Heart left ventricle (tissue), 16 donors: ENCODE measurements around the gene CHCHD3. TPM values are rescaled to one million over a fixed set of nuclear protein-coding genes. Genes with fewer than 3 reads are reported as not detected.

Experiments
- ATAC-seq, 4 donors: fragments of 200-7000 bp; cut with Tn5 transposase; one replicate each; pipeline ENCODE4 v1.9.1; 2020 to 2022; ENCODE audit warnings: moderate library complexity in 4 of 4, mild to moderate bottlenecking in 3 of 4, moderate number of reproducible peaks in 1 of 4
- DNase-seq, 5 donors: peaks; one replicate each; pipeline ENCODE4 v3.0.0-alpha.2; 2020
- H3K27ac ChIP-seq, 12 donors: fragments of 200-600 bp; sonication (generic) in 4 of 12; one replicate each; pipeline versions ENCODE4 v1.5.0 to v1.8.0; 2016 to 2022; ENCODE audit warnings: mild to moderate bottlenecking in 2 of 12
- H3K27me3 ChIP-seq, 9 donors: fragments of 200-600 bp; sonication (generic) in 2 of 9; one replicate each; pipeline versions ENCODE4 v1.5.1 to v1.8.0; 2016 to 2022; ENCODE audit warnings: mild to moderate bottlenecking in 3 of 9
- H3K36me3 ChIP-seq, 9 donors: fragments of 200-600 bp; sonication (generic) in 2 of 9; one replicate each; pipeline versions ENCODE4 v1.5.0 to v1.8.0; 2018 to 2022; ENCODE audit warnings: mild to moderate bottlenecking in 2 of 9
- H3K4me1 ChIP-seq, 12 donors: fragments of 200-600 bp; sonication (generic) in 4 of 12; one replicate each; pipeline versions ENCODE4 v1.5.0 to v1.8.0; 2016 to 2022; ENCODE audit warnings: mild to moderate bottlenecking in 3 of 12
- H3K4me3 ChIP-seq, 12 donors: fragments of 200-600 bp; sonication (generic) in 4 of 12; one replicate each; pipeline versions ENCODE4 v1.5.0 to v1.8.0; 2017 to 2022; ENCODE audit warnings: mild to moderate bottlenecking in 9 of 12, moderate library complexity in 4 of 12
- H3K9me3 ChIP-seq, 12 donors: fragments of 200-600 bp; sonication (generic) in 4 of 12; one replicate each; pipeline versions ENCODE4 v1.5.0 to v1.8.0; 2016 to 2022; ENCODE audit warnings: mild to moderate bottlenecking in 1 of 12
- POLR2A ChIP-seq, 2 donors: fragments of 450-650 bp; IDR thresholded peaks; one replicate each; pipeline ENCODE4 v1.6.1; 2017; ENCODE audit warnings: antibody characterized with exemption in 2 of 2, mild to moderate bottlenecking in 2 of 2, moderate library complexity in 2 of 2
- WGBS, 4 donors: extraction: QIAGEN DNeasy Blood & Tissue Kit in 2 of 4; methylation state at CpG; one replicate each; pipeline versions ENCODE4 v1.1.5 to v1.1.7; 2013 to 2018; 5-methylcytosine and 5-hydroxymethylcytosine counted together
- intact Hi-C, 10 donors: fragments of 100-400 bp; cut with DNase I; formaldehyde crosslinking; loops; one replicate each; pipeline versions ENCODE4 v1.11.1 to v1.14.2; 2022
- polyA plus RNA-seq, 2 donors: library from polyadenylated mRNA; stranded (reverse); fragments of 200-250 nt; gene quantifications; one replicate each; pipeline ENCODE4 v1.2.3, GENCODE V29; 2013
- total RNA-seq, 9 donors: library from RNA; depleted of rRNA in 2 of 9; stranded (reverse); fragments of >200 nt in 2 of 9; fragmentation: NEBNext Ultra II Directional in 3 of 9; extraction: Animal tissue kit (Norgen Biotek cat#: 25700) in 3 of 9; gene quantifications; one replicate each; pipeline versions ENCODE4 v1.1.0 to v1.2.4, GENCODE V29; 2016 to 2023
- TF ChIP-seq, protein P1 (sequence below), 12 donors: fragments of 200-600 bp; sonication (generic) in 4 of 12; IDR thresholded peaks; one replicate each; pipeline versions ENCODE4 v1.5.0 to v1.8.0; 2018 to 2022; ENCODE audit warnings: antibody characterized with exemption in 12 of 12, mild to moderate bottlenecking in 5 of 12
- donor health status: ischemic (EF 13 %, LVEDD 7.1; RV severe dilation, severe dysfunction).
- donor health status: healthy with polysubstance abuse.
- donor health status: DM: no; HTN: yes; CAD: no.
- donor health status: DM: no; HTN: no; CAD: no.
- donor health status: ischemic (EF 25% LVEDD 6.9; RV normal size, moderate dysfunction).
- donor health status: ischemic (EF 25% LVEDD 5.7; RV mildly dilated, moderate dysfunction).
- donor health status: healthy.
- donor health status: DM: yes; HTN: yes; CAD: no.
- donor health status: ischemic (EF 35%, LVEDD 5.7; RV mildly dilated, moderate dysfunction).
- donor health status: nonischemic (EF 11% LVEDD 7.7; RV severe dilation, severe dysfunction).
- donor health status: DM: yes; HTN: yes; CAD: no.
- donor health status: PGD.
- donor health status: ischemic (EF 29% LVEDD 5.4; RV normal size, mild dysfunction).
- donor health status: nonischemic (EF 23%, LVEDD 6.1; RV moderate dilation, normal function).

CHCHD3 gene
- total and polyA plus RNA-seq, 11 donors, result 92.9 to 197 (median 176) TPM

DNA sequence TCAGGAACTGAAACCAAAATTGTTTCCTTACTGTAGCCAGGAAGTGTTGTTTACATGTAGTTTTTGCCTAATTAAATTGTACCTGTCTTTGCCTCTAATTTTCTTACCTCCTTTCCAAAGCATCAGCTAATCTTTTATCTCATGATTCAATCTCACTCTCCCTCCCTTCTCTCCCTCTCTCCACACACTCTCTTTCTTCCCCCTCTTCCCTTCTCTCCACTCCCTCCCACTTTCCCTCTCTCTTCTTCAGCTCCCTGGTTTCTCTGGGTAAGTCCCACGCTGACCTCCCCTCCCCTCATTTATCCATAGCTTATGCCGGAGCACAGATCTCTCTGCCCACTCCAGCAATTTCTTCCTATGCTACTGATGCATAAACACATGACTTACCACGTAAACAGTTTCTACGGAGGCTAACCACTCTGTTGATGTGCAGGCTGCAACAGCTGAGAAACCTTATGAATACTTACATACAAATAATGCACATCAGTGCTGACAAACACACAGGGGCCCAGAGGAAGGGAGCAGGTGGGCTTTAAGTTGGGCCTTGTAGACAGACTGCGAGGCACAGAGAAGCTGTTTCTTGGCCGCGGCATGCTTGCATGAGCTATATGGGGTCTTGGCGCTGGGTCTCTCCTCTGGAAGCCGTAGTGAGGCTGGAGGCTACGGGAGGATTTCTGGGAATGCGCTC, 331.2 kb downstream of the CHCHD3 start:
- Histone ChIP-seq H3K4me1 (peaks cover 0 to 8% (median 0%) of the 10 kb centered on the region in 12 donors), H3K4me3 (peak overlapping the region in 3 of 12 donors; percentile 9 to 28 (median 16)), H3K27me3 (no peaks in the 10 kb centered on the region), H3K27ac (no peak overlapping the region), H3K36me3 (no peaks in the 10 kb centered on the region), H3K9me3 (peaks cover 0 to 2% (median 0%) of the 10 kb centered on the region in 12 donors)
- DNase-seq, result no peak
- intact Hi-C loops, result no loop called here
- ATAC-seq, result no peak
- 64 to 80% (median 71%) methylated on average over 11 of the region's 11 CpGs for WGBS, 4 donors
- TF ChIP-seq POLR2A (IDR thresholded peaks at IDR 0.05), result no peak
- TF ChIP-seq, protein P1, sequence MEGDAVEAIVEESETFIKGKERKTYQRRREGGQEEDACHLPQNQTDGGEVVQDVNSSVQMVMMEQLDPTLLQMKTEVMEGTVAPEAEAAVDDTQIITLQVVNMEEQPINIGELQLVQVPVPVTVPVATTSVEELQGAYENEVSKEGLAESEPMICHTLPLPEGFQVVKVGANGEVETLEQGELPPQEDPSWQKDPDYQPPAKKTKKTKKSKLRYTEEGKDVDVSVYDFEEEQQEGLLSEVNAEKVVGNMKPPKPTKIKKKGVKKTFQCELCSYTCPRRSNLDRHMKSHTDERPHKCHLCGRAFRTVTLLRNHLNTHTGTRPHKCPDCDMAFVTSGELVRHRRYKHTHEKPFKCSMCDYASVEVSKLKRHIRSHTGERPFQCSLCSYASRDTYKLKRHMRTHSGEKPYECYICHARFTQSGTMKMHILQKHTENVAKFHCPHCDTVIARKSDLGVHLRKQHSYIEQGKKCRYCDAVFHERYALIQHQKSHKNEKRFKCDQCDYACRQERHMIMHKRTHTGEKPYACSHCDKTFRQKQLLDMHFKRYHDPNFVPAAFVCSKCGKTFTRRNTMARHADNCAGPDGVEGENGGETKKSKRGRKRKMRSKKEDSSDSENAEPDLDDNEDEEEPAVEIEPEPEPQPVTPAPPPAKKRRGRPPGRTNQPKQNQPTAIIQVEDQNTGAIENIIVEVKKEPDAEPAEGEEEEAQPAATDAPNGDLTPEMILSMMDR (IDR thresholded peaks at IDR 0.05), result no peak

DNA sequence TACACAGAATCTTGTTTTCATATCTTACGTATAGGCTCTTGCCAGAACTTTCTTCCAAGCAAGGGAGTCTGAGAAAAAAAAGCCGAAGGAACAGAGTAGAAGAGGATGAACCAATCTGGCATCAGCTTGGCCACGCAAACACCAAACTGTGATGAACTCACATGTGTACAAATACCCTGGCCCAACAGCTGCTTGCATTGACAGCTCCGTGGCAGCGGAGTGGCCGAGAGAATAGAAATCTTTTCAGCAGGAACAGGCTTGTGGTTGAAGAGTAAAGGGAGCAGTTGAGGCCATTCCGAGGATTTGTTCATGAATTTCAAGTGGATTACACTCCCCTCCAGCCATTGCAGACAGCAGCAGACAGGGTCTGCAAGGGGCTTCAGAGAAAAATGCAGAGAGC, 331.8 kb downstream of the CHCHD3 start:
- peaks cover 0 to 5% (median 0%) of the 10 kb centered on the region in 12 donors for H3K9me3 ChIP-seq
- H3K27ac ChIP-seq, result no peak overlapping the region
- DNase-seq, result no peak
- intact Hi-C loops, result no loop called here
- TF ChIP-seq, protein P1 (IDR thresholded peaks at IDR 0.05), result no peak
- TF ChIP-seq POLR2A (IDR thresholded peaks at IDR 0.05), result no peak
- peak in 1 of 4 donors; percentile 48 for ATAC-seq
- peak overlapping the region in 3 of 12 donors; percentile 9 to 28 (median 16) for H3K4me3 ChIP-seq
- peaks cover 0 to 8% (median 0%) of the 10 kb centered on the region in 12 donors for H3K4me1 ChIP-seq
- no peaks in the 10 kb centered on the region for H3K36me3 ChIP-seq
- WGBS, 4 donors, result 40 to 58% (median 48%) methylated on average over 7 of the region's 7 CpGs
- H3K27me3 ChIP-seq, result no peaks in the 10 kb centered on the region

DNA sequence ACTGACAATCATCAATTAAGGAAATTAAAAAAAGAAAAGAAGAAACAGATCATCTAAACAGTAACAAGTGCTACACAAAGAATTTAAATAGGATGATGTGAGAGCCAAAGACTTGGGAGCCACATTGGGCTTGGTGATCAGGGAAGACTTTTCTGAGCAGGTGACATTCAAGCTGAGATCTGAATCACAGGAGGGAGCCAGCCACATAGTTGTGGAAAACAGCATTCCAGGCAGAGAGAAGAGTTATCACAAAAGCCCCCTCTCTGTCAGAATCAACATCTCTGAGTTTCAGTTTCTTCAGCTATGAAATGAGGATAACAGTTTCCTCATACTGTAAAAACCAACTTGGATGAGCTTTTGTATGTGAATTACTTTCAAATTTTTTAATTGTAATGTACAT, 336.4 kb downstream of the CHCHD3 start:
- H3K27me3 ChIP-seq, result no peaks in the 10 kb centered on the region
- H3K4me1 ChIP-seq, result peaks cover 0 to 19% (median 0%) of the 10 kb centered on the region in 12 donors
- DNase-seq (no peak), ATAC-seq (no peak)
- H3K4me3 ChIP-seq, result no peak overlapping the region
- peaks cover 0 to 28% (median 15%) of the 10 kb centered on the region in 12 donors for H3K9me3 ChIP-seq
- no peaks in the 10 kb centered on the region for H3K36me3 ChIP-seq
- intact Hi-C loops, result no loop called here
- H3K27ac ChIP-seq, result no peak overlapping the region
- no peak for TF ChIP-seq POLR2A (IDR thresholded peaks at IDR 0.05)
- TF ChIP-seq, protein P1 (IDR thresholded peaks at IDR 0.05), result no peak

DNA sequence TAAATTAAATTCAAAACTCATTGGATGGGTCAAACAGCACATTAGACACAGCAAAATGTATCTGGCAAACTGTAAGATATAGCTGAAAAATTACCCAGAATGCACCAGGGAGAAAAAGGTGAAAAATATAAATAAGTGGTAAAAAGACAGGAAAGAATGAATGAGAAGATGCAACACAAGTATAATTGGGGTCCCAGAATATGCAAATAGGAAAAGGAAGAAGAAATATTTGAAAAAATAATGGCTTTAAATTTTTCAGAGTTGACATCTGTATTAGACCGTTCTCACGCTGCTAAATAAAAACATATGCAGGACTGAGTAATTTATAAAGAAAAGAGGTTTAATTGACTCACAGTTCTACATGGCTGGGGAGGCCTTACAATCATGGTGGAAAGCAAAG, 337.9 kb downstream of the CHCHD3 start:
- TF ChIP-seq POLR2A (IDR thresholded peaks at IDR 0.05), result no peak
- TF ChIP-seq, protein P1 (IDR thresholded peaks at IDR 0.05), result no peak
- ATAC-seq, result no peak
- DNase-seq, result no peak
- WGBS, 4 donors, result 94 to 96% (median 96%) methylated on average over 2 of the region's 2 CpGs
- Histone ChIP-seq H3K4me3 (no peak overlapping the region), H3K4me1 (peaks cover 0 to 17% (median 0%) of the 10 kb centered on the region in 12 donors), H3K27me3 (no peaks in the 10 kb centered on the region), H3K36me3 (no peaks in the 10 kb centered on the region), H3K9me3 (peaks cover 0 to 28% (median 15%) of the 10 kb centered on the region in 12 donors), H3K27ac (no peak overlapping the region)
- intact Hi-C loops, result no loop called here
